Loucy (cell line): ENCODE data around the gene FURIN.

ENCODE experiments used
- EZH2phosphoT487 ChIP-seq: fragments of 200-600 bp; IDR thresholded peaks from 2 replicates; pipeline ENCODE4 v1.6.1; 2018; ENCODE audit warnings: antibody characterized with exemption, mild to moderate bottlenecking, moderate library complexity, borderline replicate concordance
- TF ChIP-seq, protein P1 (sequence below): fragments of 200-600 bp; sonication (generic); conservative IDR thresholded peaks from 2 replicates; pipeline ENCODE4 v1.5.1; 2014; ENCODE audit warnings: mild to moderate bottlenecking, antibody characterized with exemption, low read length

DNA sequence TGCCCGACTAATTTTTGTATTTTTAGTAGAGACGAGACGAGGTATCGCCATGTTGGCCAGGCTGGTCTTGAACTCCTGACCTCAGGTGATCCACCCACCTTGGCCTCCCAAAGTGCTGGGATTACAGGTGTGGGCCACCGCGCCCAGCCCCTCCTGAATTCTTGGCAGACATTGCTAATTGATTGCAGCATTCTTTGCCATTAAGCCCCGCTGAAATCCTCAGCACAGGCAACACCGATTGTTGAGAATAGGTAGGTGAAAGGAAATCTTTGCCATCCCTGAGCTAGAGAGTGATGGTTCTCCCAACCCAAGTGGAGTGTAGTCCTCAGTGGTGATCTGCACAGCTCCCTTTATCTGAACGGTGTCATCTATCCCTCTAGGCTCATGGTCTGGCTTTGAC, 36.4 kb downstream of the FURIN start:
- no peak for TF ChIP-seq EZH2phosphoT487
- TF ChIP-seq, protein P1, sequence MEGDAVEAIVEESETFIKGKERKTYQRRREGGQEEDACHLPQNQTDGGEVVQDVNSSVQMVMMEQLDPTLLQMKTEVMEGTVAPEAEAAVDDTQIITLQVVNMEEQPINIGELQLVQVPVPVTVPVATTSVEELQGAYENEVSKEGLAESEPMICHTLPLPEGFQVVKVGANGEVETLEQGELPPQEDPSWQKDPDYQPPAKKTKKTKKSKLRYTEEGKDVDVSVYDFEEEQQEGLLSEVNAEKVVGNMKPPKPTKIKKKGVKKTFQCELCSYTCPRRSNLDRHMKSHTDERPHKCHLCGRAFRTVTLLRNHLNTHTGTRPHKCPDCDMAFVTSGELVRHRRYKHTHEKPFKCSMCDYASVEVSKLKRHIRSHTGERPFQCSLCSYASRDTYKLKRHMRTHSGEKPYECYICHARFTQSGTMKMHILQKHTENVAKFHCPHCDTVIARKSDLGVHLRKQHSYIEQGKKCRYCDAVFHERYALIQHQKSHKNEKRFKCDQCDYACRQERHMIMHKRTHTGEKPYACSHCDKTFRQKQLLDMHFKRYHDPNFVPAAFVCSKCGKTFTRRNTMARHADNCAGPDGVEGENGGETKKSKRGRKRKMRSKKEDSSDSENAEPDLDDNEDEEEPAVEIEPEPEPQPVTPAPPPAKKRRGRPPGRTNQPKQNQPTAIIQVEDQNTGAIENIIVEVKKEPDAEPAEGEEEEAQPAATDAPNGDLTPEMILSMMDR: no peak
